Fibroblast of villous mesenchyme (primary cell): ENCODE measurements around the gene WFDC1. TPM values are rescaled to one million over a fixed set of nuclear protein-coding genes. Genes with fewer than 3 reads are reported as not detected.

Source experiments
- DNase-seq: peaks from one replicate; pipeline ENCODE4 v3.0.0-alpha.2; 2010; ENCODE audit warnings: low read depth
- H3K4me3 ChIP-seq: 2 replicates; pipeline ENCODE4 v1.5.1; 2011; ENCODE audit warnings: low read depth, mild to moderate bottlenecking, low read length
- CTCF ChIP-seq: IDR thresholded peaks from 2 replicates; pipeline ENCODE4 v1.5.1; 2012; ENCODE audit warnings: low read depth, mild to moderate bottlenecking, low read length; ENCODE audit not compliant: insufficient read depth
- total RNA-seq: library from RNA; depleted of rRNA; stranded (reverse); fragments of >200 nt; gene quantifications from 2 replicates; pipeline ENCODE4 v1.2.3, GENCODE V29; 2012

Gene WFDC1
- total RNA-seq, 1 donor: 8.2 TPM

GRCh38 chr16:84323606-84324005 lies 28.9 kb downstream of the WFDC1 start:
- no peak for DNase-seq
- no peak for TF ChIP-seq CTCF
- H3K4me3 ChIP-seq: no peak overlapping the region

GRCh38 chr16:84324434-84325262 lies 30.0 kb downstream of the WFDC1 start:
- DNase-seq: no peak
- H3K4me3 ChIP-seq: no peak overlapping the region
- TF ChIP-seq CTCF: no peak

- H3K4me3 ChIP-seq: no peak overlapping the region
- DNase-seq: no peak
- TF ChIP-seq CTCF: no peak
Measured at GRCh38 chr16:84326545-84326944, 31.9 kb downstream of the WFDC1 start.

GRCh38 chr16:84327926-84328505 lies 33.3 kb downstream of the WFDC1 start:
- no peak for TF ChIP-seq CTCF

GRCh38 chr16:84329016-84329415 lies 34.3 kb downstream of the WFDC1 start:
- DNase-seq: no peak
- no peak for TF ChIP-seq CTCF
- H3K4me3 ChIP-seq: no peak overlapping the region

More at GRCh38 chr16:84327926-84328505, 33.3 kb downstream of the WFDC1 start:
- H3K4me3 ChIP-seq: no peak overlapping the region
- no peak for DNase-seq

- no peak for TF ChIP-seq CTCF
- no peak for DNase-seq
- no peak overlapping the region for H3K4me3 ChIP-seq
Measured at GRCh38 chr16:84329843-84330684, 35.4 kb downstream of the WFDC1 start.
